HL-60/S4 treated with retinoic acid at 250 ng/mL for 4 days and 3 days (cell line): ENCODE data around the gene TPX2.

Source experiments
- in situ Hi-C: fragments of 300-500 bp; cut with MboI; formaldehyde crosslinking; loops from 2 replicates; pipeline ENCODE4 v1.7.0; 2022; ENCODE audit warnings: low sequenced_read_pairs

Gene TPX2

GRCh38 chr20:31705598-31706597 is 33.2 kb upstream of the TPX2 start:
- in situ Hi-C loops: loop anchor here (25.0 kb wide), 1 partner anchor 169 kb away; a partner anchor contains a TSS

GRCh38 chr20:31706607-31707257 is 32.4 kb upstream of the TPX2 start:
- in situ Hi-C loops: loop anchor here (25.0 kb wide), 1 partner anchor 169 kb away; a partner anchor contains a TSS

GRCh38 chr20:31707258-31707615 is 31.9 kb upstream of the TPX2 start:
- in situ Hi-C loops: loop anchor here (25.0 kb wide), 1 partner anchor 170 kb away; a partner anchor contains a TSS

- in situ Hi-C loops: loop anchor here (25.0 kb wide), 1 partner anchor 171 kb away; a partner anchor contains a TSS
Observed at GRCh38 chr20:31707994-31708735, 30.9 kb upstream of the TPX2 start.

- in situ Hi-C loops: loop anchor here (25.0 kb wide), 1 partner anchor 172 kb away; a partner anchor contains a TSS
Observed at GRCh38 chr20:31708736-31709534, 30.2 kb upstream of the TPX2 start.

- in situ Hi-C loops: loop anchor here (25.0 kb wide), 1 partner anchor 173 kb away; a partner anchor contains a TSS
Observed at GRCh38 chr20:31709939-31710338, 29.2 kb upstream of the TPX2 start.

- in situ Hi-C loops: loop anchor here (25.0 kb wide), 1 partner anchor 173 kb away; a partner anchor contains a TSS
Observed at GRCh38 chr20:31710423-31711108, 28.5 kb upstream of the TPX2 start.

GRCh38 chr20:31711179-31712111 is 27.6 kb upstream of the TPX2 start:
- in situ Hi-C loops: loop anchor here (25.0 kb wide), 1 partner anchor 174 kb away; a partner anchor contains a TSS

- in situ Hi-C loops: loop anchor here (25.0 kb wide), 1 partner anchor 175 kb away; a partner anchor contains a TSS
Observed at GRCh38 chr20:31712112-31712553, 27.0 kb upstream of the TPX2 start.

- in situ Hi-C loops: loop anchor here (25.0 kb wide), 1 partner anchor 175 kb away; a partner anchor contains a TSS
Observed at GRCh38 chr20:31712564-31713311, 26.4 kb upstream of the TPX2 start.

GRCh38 chr20:31713312-31714273 is 25.5 kb upstream of the TPX2 start:
- in situ Hi-C loops: loop anchor here (25.0 kb wide), 1 partner anchor 176 kb away; a partner anchor contains a TSS

GRCh38 chr20:31715766-31716165 is 23.3 kb upstream of the TPX2 start:
- in situ Hi-C loops: loop anchor here (25.0 kb wide), 1 partner anchor 178 kb away; a partner anchor contains a TSS

- in situ Hi-C loops: loop anchor here (25.0 kb wide), 1 partner anchor 179 kb away; a partner anchor contains a TSS
Observed at GRCh38 chr20:31716351-31716750, 22.7 kb upstream of the TPX2 start.

GRCh38 chr20:31716818-31717477 is 22.1 kb upstream of the TPX2 start:
- in situ Hi-C loops: loop anchor here (25.0 kb wide), 1 partner anchor 180 kb away; a partner anchor contains a TSS

GRCh38 chr20:31717478-31718201 is 21.4 kb upstream of the TPX2 start:
- in situ Hi-C loops: loop anchor here (25.0 kb wide), 1 partner anchor 180 kb away; a partner anchor contains a TSS
